T1000 (cell line): ENCODE data around the gene DNAJB6.

Source experiments
- DNase-seq: peaks from one replicate; lab custom pipeline; 2025; ENCODE audit warnings: mixed read lengths; lab: John Stamatoyannopoulos, UW

DNAJB6 gene

GRCh38 chr7:157336383-157337315 is at the start of gene DNAJB6:
Gene DNAJB6 (plus strand): TSS chr7:157337004. CDS start chr7:157358573, 21,569 bp downstream.
- peak; percentile 78 for DNase-seq

GRCh38 chr7:157291404-157292080 is 45.3 kb upstream of the DNAJB6 start:
- DNase-seq, result no peak

GRCh38 chr7:157292258-157292657 is 44.5 kb upstream of the DNAJB6 start:
- DNase-seq, result no peak

GRCh38 chr7:157292770-157293412 is 43.9 kb upstream of the DNAJB6 start:
- no peak for DNase-seq

GRCh38 chr7:157293413-157293788 is 43.4 kb upstream of the DNAJB6 start:
- DNase-seq, result no peak

GRCh38 chr7:157294773-157295172 is 42.0 kb upstream of the DNAJB6 start:
- DNase-seq, result no peak

- DNase-seq, result no peak
Measured at GRCh38 chr7:157295338-157295737, 41.5 kb upstream of the DNAJB6 start.

GRCh38 chr7:157297185-157297584 is 39.6 kb upstream of the DNAJB6 start:
- no peak for DNase-seq

GRCh38 chr7:157299317-157299612 is 37.5 kb upstream of the DNAJB6 start:
- no peak for DNase-seq

- DNase-seq, result peak; percentile 73
Measured at GRCh38 chr7:157299613-157300368, 37.0 kb upstream of the DNAJB6 start.

DNA sequence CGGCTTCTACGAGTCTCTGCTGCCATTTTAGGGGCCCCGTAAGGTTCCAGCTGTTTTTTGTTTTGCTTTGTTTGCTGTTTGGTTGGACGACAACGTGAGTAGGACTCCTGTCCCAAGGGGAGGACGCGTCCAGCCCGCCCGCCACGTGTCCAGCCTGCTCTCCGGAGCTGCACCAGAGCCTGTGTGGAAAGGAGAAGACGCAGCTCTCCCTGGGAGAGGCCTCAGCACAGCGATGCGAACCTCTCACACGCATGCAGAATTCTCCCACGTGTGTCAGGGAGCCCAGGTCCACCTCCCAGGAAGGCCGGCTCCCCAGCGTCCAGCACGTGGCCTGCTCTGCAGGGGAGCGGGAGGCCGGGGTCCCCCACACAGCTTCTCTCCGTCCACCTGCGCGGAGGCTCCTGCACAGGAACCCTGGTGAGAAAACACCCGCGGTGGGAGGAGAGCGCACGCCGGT is 36.4 kb upstream of the DNAJB6 start:
- DNase-seq, result no peak

DNA sequence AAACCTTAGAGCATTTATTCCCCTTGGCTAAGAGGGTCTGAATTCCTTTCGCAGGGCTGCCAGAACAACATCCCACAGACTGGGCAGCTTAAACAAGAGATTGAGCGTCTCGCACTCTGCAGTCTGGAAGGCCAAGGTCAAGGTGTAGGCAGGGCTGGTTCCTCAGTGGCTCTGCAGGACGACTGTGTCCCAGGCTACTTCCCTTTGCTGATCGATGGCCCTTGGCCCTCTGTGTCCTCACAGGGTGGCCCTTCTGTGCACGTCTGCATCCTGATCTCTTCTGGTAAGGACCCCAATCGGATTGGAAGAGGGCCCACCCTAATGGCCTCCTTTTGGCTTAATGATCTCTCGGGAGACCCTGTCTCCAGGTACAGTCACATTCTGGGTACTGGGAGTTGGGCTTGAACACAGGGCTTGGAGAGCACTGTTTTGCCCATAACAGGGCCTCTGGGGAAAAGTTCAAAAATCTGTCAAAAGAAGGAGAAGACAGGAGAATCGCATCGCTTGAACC is 35.1 kb upstream of the DNAJB6 start:
- no peak for DNase-seq

GRCh38 chr7:157306846-157307838 is 29.7 kb upstream of the DNAJB6 start:
- no peak for DNase-seq

DNA sequence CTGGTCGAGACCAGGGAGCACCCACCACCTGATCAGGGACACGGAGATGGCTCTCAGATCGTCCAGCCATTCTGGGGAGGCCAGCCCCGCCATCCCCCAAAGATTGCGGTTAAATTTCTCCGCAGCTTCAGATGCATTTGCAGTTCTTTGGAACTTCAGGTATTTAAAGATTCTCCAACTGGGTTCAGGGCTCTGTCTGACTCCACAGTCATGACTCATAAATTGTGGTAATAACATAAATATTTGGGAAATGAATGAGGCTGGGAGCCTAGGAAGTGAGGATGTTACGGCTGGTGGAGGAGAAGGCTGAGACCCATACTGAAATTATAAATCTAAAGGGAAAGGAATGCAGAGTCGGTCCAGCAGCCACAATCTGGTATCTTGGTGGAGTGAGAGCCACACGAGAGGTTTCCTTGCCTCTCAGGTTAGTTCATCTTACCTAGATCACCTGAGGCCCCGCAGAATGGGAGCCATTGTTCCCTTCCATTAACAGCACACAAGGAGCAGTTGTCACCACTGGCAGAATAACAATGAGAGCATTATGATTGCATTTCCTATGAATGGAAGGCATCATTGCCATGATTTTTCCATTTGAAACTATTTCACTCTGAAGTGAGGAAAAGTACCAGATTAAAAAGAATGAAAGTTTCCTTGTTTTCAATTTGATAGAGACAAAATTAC is 26.7 kb upstream of the DNAJB6 start:
- DNase-seq, result peak; percentile 37

- DNase-seq, result no peak
Measured at GRCh38 chr7:157310676-157311185, 26.1 kb upstream of the DNAJB6 start.

DNA sequence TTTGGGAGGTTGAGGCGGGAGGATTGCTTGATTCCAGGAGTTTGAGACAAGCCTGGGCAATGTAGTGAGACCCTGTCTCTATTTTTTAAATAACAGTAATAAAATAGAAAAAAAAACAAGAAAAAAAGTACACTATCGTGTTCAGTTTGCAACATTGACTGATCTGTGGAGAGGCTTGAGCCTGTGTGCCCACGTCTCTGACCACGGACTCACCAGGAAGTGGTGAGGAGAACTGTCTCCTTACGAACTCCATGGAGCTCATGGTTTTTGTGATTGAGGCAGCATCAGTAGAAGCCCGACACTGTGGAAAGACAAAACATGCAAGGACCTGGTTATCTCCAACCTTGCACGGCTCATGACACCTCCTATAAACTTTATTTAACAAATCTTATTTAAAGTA is 23.9 kb upstream of the DNAJB6 start:
- DNase-seq, result no peak

DNA sequence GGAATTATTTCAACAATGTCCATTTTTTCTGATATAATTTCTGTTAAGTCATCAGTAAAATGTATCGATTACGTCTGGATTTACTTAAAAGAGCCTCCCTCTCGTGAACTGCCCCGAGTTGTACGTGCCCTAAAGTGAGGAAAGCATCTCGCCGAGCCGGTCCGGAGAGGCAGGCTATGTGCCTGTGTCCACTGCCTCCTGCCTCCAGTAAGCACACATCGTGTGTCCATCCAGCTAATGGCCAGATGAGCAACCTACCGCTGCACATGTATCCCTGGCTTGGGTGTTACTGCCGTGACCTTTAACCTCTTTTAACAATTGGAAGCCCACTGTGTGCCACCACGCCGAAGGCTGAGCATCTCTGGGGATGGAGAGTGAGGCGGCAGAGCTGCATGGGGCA is 23.2 kb upstream of the DNAJB6 start:
- DNase-seq, result no peak

- no peak for DNase-seq
Measured at GRCh38 chr7:157318015-157318706, 18.6 kb upstream of the DNAJB6 start.

DNA sequence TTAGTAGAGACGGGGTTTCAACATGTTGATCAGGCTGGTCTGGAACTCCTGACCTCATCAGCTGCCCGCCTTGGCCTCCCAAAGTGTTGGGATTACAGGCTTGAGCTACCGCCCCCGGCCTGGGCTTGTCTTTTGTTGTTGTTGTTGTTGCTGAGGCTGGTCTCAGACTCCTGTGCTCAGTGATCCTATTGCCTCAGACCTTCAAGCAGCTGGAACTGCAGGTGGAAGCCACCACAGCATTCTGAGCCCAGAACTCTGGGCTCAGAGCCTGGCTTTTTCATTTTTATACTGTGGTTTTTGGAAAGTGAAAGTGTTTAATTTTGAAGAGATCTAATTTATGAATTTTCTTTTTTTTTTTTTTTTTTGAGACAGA is 16.2 kb upstream of the DNAJB6 start:
- no peak for DNase-seq
